Cerebellar cortex (tissue), 1 donor: ENCODE results near the gene MTHFD1.
"Not testable (repeated sequence)": the region's sequence is repeated elsewhere in the genome, so short reads cannot be mapped to it uniquely, and the experiment has no call there.

Experiments
- DNase-seq: peaks from one replicate; pipeline ENCODE4 v3.0.0-alpha.2; 2015; ENCODE audit warnings: low spot score

The MTHFD1 gene

GRCh38 chr14:64387782-64388532 is at the start of gene MTHFD1:
Gene MTHFD1, plus strand, starts transcription at chr14:64388353. Its CDS starts 75 bp downstream, at chr14:64388428.
- peak; percentile 100 for DNase-seq

- peak; percentile 100 for DNase-seq
Observed at GRCh38 chr14:64338616-64339316, 49.4 kb upstream of the MTHFD1 start.

GRCh38 chr14:64340560-64341196 is 47.5 kb upstream of the MTHFD1 start:
- no peak for DNase-seq

- no peak for DNase-seq
Observed at GRCh38 chr14:64347748-64348147, 40.4 kb upstream of the MTHFD1 start.

- no peak for DNase-seq
Observed at GRCh38 chr14:64349741-64350490, 38.2 kb upstream of the MTHFD1 start.

GRCh38 chr14:64363265-64363846 is 24.8 kb upstream of the MTHFD1 start:
- no peak for DNase-seq

GRCh38 chr14:64364907-64365306 is 23.2 kb upstream of the MTHFD1 start:
- no peak for DNase-seq

- DNase-seq = not testable (repeated sequence)
Observed at GRCh38 chr14:64365358-64365889, 22.7 kb upstream of the MTHFD1 start.

- no peak for DNase-seq
Observed at GRCh38 chr14:64369201-64369600, 19.0 kb upstream of the MTHFD1 start.

- DNase-seq = peak; percentile 30
Observed at GRCh38 chr14:64387232-64387781, 846 bp upstream of the MTHFD1 start.

- DNase-seq = peak; percentile 19
Observed at GRCh38 chr14:64388533-64389285, 556 bp downstream of the MTHFD1 start.

GRCh38 chr14:64391113-64391725 is 3.1 kb downstream of the MTHFD1 start:
- no peak for DNase-seq

GRCh38 chr14:64391986-64392385 is 3.8 kb downstream of the MTHFD1 start:
- DNase-seq = no peak

- not testable (repeated sequence) for DNase-seq
Observed at GRCh38 chr14:64393189-64393726, 5.1 kb downstream of the MTHFD1 start.

GRCh38 chr14:64394423-64394822 is 6.3 kb downstream of the MTHFD1 start:
- DNase-seq = no peak

GRCh38 chr14:64394977-64395633 is 7.0 kb downstream of the MTHFD1 start:
- DNase-seq = no peak

- peak; percentile 21 for DNase-seq
Observed at GRCh38 chr14:64400829-64401459, 12.8 kb downstream of the MTHFD1 start.

- no peak for DNase-seq
Observed at GRCh38 chr14:64401949-64402348, 13.8 kb downstream of the MTHFD1 start.

GRCh38 chr14:64405295-64405694 is 17.1 kb downstream of the MTHFD1 start:
- no peak for DNase-seq
